HG03469 (cell line): ENCODE measurements around the gene GNAT1.
"Not testable (repeated sequence)": the region's sequence is repeated elsewhere in the genome, so short reads cannot be mapped to it uniquely, and the experiment has no call there.

Source experiments
- ATAC-seq: cut with Tn5 transposase; IDR thresholded peaks from one replicate; pipeline ENCODE4 v1.9.1; 2021; ENCODE audit warnings: mild to moderate bottlenecking, moderate library complexity, moderate number of reproducible peaks; ENCODE audit not compliant: unreplicated experiment

The GNAT1 gene

GRCh38 chr3:50217681-50218080, 26.3 kb downstream of the GNAT1 start:
- no peak for ATAC-seq

- no peak for ATAC-seq
Measured at GRCh38 chr3:50218448-50218847, 27.0 kb downstream of the GNAT1 start.

GRCh38 chr3:50219285-50219684, 27.9 kb downstream of the GNAT1 start:
- no peak for ATAC-seq

GRCh38 chr3:50220109-50220508, 28.7 kb downstream of the GNAT1 start:
- no peak for ATAC-seq

GRCh38 chr3:50221051-50221410, 29.6 kb downstream of the GNAT1 start:
- no peak for ATAC-seq

- ATAC-seq: no peak
Measured at GRCh38 chr3:50221411-50222168, 30.2 kb downstream of the GNAT1 start.

GRCh38 chr3:50222169-50222528, 30.7 kb downstream of the GNAT1 start:
- no peak for ATAC-seq

- no peak for ATAC-seq
Measured at GRCh38 chr3:50224639-50225038, 33.2 kb downstream of the GNAT1 start.

GRCh38 chr3:50226888-50227389, 35.5 kb downstream of the GNAT1 start:
- ATAC-seq: peak; percentile 12

- ATAC-seq: peak; percentile 69
Measured at GRCh38 chr3:50227390-50228183, 36.2 kb downstream of the GNAT1 start.

GRCh38 chr3:50228184-50228763, 36.9 kb downstream of the GNAT1 start:
- ATAC-seq: not testable (repeated sequence)

GRCh38 chr3:50229490-50229889, 38.1 kb downstream of the GNAT1 start:
- no peak for ATAC-seq

- no peak for ATAC-seq
Measured at GRCh38 chr3:50230104-50230793, 38.8 kb downstream of the GNAT1 start.

- no peak for ATAC-seq
Measured at GRCh38 chr3:50230794-50231125, 39.4 kb downstream of the GNAT1 start.

- ATAC-seq: no peak
Measured at GRCh38 chr3:50231581-50231980, 40.2 kb downstream of the GNAT1 start.

GRCh38 chr3:50232303-50232702, 40.9 kb downstream of the GNAT1 start:
- no peak for ATAC-seq

- no peak for ATAC-seq
Measured at GRCh38 chr3:50233176-50233575, 41.8 kb downstream of the GNAT1 start.

GRCh38 chr3:50235716-50236483, 44.5 kb downstream of the GNAT1 start, which contains the start of gene GNAI2:
GNAI2 (plus strand) TSS chr3:50236204; CDS start chr3:50236336, 132 bp downstream.
- peak; percentile 81 for ATAC-seq

- ATAC-seq: no peak
Measured at GRCh38 chr3:50236484-50237132, 45.2 kb downstream of the GNAT1 start.

GRCh38 chr3:50237133-50237651, 45.8 kb downstream of the GNAT1 start:
- no peak for ATAC-seq
